Ovary (tissue), 3 donors: Measurements from ENCODE around the gene SLC6A12.

Experiments
- CTCF ChIP-seq, 3 donors: fragments of 450-650 bp in 2 of 3; fragments of 200-600 bp in 1 of 3; IDR thresholded peaks; one replicate each; pipeline versions ENCODE4 v1.5.1 to v1.8.0; 2016 to 2022; ENCODE audit warnings: antibody characterized with exemption in 3 of 3, mild to moderate bottlenecking in 1 of 3
- POLR2A ChIP-seq: fragments of 450-650 bp; IDR thresholded peaks from one replicate; pipeline ENCODE4 v1.6.1; 2017; ENCODE audit warnings: antibody characterized with exemption, mild to moderate bottlenecking, moderate library complexity
- donor health status: DM: no; HTN: no; CAD: no.

- TF ChIP-seq CTCF (IDR thresholded peaks at IDR 0.05), result no peak
- TF ChIP-seq POLR2A, result no peak
Observed at GRCh38 chr12:229441-230191, 15.7 kb upstream of the SLC6A12 start.
